ENCODE results near the gene GPR153.

GRCh38 chr1:6300342-6301048 is 39.6 kb upstream of the GPR153 start:
- TF ChIP-seq EZH2 (IDR thresholded peaks at IDR 0.05) (no peak), POLR2AphosphoS5 (IDR thresholded peaks at IDR 0.05; ENCODE audit: borderline replicate concordance, low read depth, low read length) (no peak), FOXP2 (optimal IDR thresholded peaks at IDR 0.05; ENCODE audit: control extremely low read depth, extremely low read length, insufficient read depth) (no peak)
